HepG2 (cell line): Measurements from ENCODE around the gene ALDH1L2.

ENCODE experiments used
- CAMTA2 ChIP-seq: sonication (generic); formaldehyde crosslinking; IDR thresholded peaks from 2 replicates; pipeline ENCODE4 v1.4.0; 2020; ENCODE audit warnings: mild to moderate bottlenecking, missing genetic modification reagents, borderline replicate concordance
- CTCF ChIP-seq: sonication (generic); formaldehyde crosslinking; IDR thresholded peaks from 2 replicates; pipeline ENCODE4 v1.5.0; 2020; ENCODE audit warnings: mild to moderate bottlenecking, missing genetic modification reagents, moderate library complexity
- EP300 ChIP-seq, 3 experiments: sonication (generic) in 1 of 3; formaldehyde crosslinking in 1 of 3; IDR thresholded peaks; 2 replicates each; pipeline versions ENCODE4 v1.5.1 to v1.6.1; 2011 to 2020; ENCODE audit warnings: low read depth in 2 of 3, low read length in 2 of 3, borderline replicate concordance in 1 of 3, improper control_type of control experiment in 1 of 3, mild to moderate bottlenecking in 1 of 3, missing genetic modification reagents in 1 of 3, moderate library complexity in 1 of 3
- JUN ChIP-seq: sonication (generic); formaldehyde crosslinking; IDR thresholded peaks from 2 replicates; pipeline ENCODE4 v1.4.0; 2020; ENCODE audit warnings: mild to moderate bottlenecking, missing genetic modification reagents
- KDM6A ChIP-seq: IDR thresholded peaks from 2 replicates; pipeline ENCODE4 v1.6.1; 2016; ENCODE audit warnings: low read depth
- MIXL1 ChIP-seq: IDR thresholded peaks from 2 replicates; pipeline ENCODE4 v1.6.1; 2016

GRCh38 chr12:105100998-105101397, 16.7 kb upstream of the ALDH1L2 start:
- no peak for TF ChIP-seq JUN
- TF ChIP-seq CTCF = no peak
- TF ChIP-seq KDM6A (CRISPR knock-in tag) = no peak
- no peak for TF ChIP-seq CAMTA2
- TF ChIP-seq EP300 (IDR thresholded peaks at IDR 0.05; ENCODE audit: low read depth in 2 of 2, low read length in 2 of 2) = no peak
- TF ChIP-seq EP300 (CRISPR knock-in tag; IDR thresholded peaks at IDR 0.05; ENCODE audit: borderline replicate concordance) = no peak
- no peak for TF ChIP-seq MIXL1 (CRISPR knock-in tag)
